Umbilical cord (tissue), 1 donor: ENCODE results near the gene ARSJ. TPM values are rescaled to one million over a fixed set of nuclear protein-coding genes. Genes with fewer than 3 reads are reported as not detected.

Experiments used
- total RNA-seq: library from RNA; depleted of rRNA; stranded (reverse); fragments of >200 nt; gene quantifications from one replicate; pipeline ENCODE4 v1.2.3, GENCODE V29; 2014; ENCODE audit warnings: low replicate concordance; ENCODE audit not compliant: insufficient read depth

Gene ARSJ
- total RNA-seq, 1 donor from 2014 or later, result 45.7 TPM

Other genes with a start within 250 kb of the ARSJ start
- gene CAMK2D, start 217.9 kb downstream of the ARSJ start, total RNA-seq, result 129 TPM